H9 (cell line): ENCODE data around the gene PYGB. TPM values are rescaled to one million over a fixed set of nuclear protein-coding genes. Genes with fewer than 3 reads are reported as not detected.

Source experiments
- DNase-seq: peaks from one replicate; pipeline ENCODE4 v3.0.0-alpha.2; 2017
- H2AFZ ChIP-seq: one replicate; pipeline ENCODE4 v1.6.1; 2013; ENCODE audit warnings: mild to moderate bottlenecking, low read length, control low read depth, moderate library complexity
- H2AK5ac ChIP-seq: 2 replicates; pipeline ENCODE4 v1.6.1; 2013; ENCODE audit warnings: low read length, control low read depth, mixed read lengths; ENCODE audit not compliant: insufficient read length
- H2BK120ac ChIP-seq: one replicate; pipeline ENCODE4 v1.6.1; 2013; ENCODE audit warnings: low read depth, mild to moderate bottlenecking, low read length, control low read depth, inconsistent platforms; ENCODE audit not compliant: poor library complexity, severe bottlenecking
- H2BK12ac ChIP-seq: 2 replicates; pipeline ENCODE4 v1.6.1; 2013; ENCODE audit warnings: low read length, control low read depth, mixed read lengths, low read depth; ENCODE audit not compliant: insufficient read length
- H2BK15ac ChIP-seq: 2 replicates; pipeline ENCODE4 v1.6.1; 2013; ENCODE audit warnings: low read depth, low read length, control low read depth
- H2BK20ac ChIP-seq: one replicate; pipeline ENCODE4 v1.6.1; 2013; ENCODE audit warnings: low read depth, mild to moderate bottlenecking, low read length, control low read depth, inconsistent platforms; ENCODE audit not compliant: poor library complexity, severe bottlenecking
- H2BK5ac ChIP-seq: 2 replicates; pipeline ENCODE4 v1.6.1; 2013; ENCODE audit warnings: low read length, control low read depth, mixed read lengths; ENCODE audit not compliant: insufficient read length
- H3K14ac ChIP-seq: 2 replicates; pipeline ENCODE4 v1.6.1; 2013; ENCODE audit warnings: low read length, control low read depth; ENCODE audit not compliant: insufficient read depth
- H3K18ac ChIP-seq: 2 replicates; pipeline ENCODE4 v1.6.1; 2013; ENCODE audit warnings: low read depth, mild to moderate bottlenecking, mixed read lengths, low read length, control low read depth; ENCODE audit not compliant: insufficient read length
- H3K23ac ChIP-seq: 2 replicates; pipeline ENCODE4 v1.6.1; 2013; ENCODE audit warnings: low read length, control low read depth, mixed read lengths, low read depth; ENCODE audit not compliant: insufficient read length
- H3K23me2 ChIP-seq: 2 replicates; pipeline ENCODE4 v1.6.1; 2013; ENCODE audit warnings: low read depth, mild to moderate bottlenecking, mixed read lengths, low read length, control low read depth; ENCODE audit not compliant: insufficient read length, poor library complexity, severe bottlenecking
- H3K27ac ChIP-seq: 2 replicates; pipeline ENCODE4 v1.5.1; 2013; ENCODE audit warnings: low read length, control low read depth, mixed read lengths, low read depth; ENCODE audit not compliant: insufficient read length
- H3K27me3 ChIP-seq: 2 replicates; pipeline ENCODE4 v1.6.1; 2013; ENCODE audit warnings: low read length, control low read depth, inconsistent platforms; ENCODE audit not compliant: insufficient read depth
- H3K4ac ChIP-seq: 2 replicates; pipeline ENCODE4 v1.6.1; 2013; ENCODE audit warnings: low read depth, mild to moderate bottlenecking, control low read depth, inconsistent platforms, low read length, moderate library complexity
- H3K4me1 ChIP-seq: 2 replicates; pipeline ENCODE4 v1.6.1; 2013; ENCODE audit warnings: low read length, control low read depth, inconsistent platforms; ENCODE audit not compliant: insufficient read depth
- H3K4me2 ChIP-seq: 2 replicates; pipeline ENCODE4 v1.6.1; 2013; ENCODE audit warnings: low read length, control low read depth, mixed read lengths; ENCODE audit not compliant: insufficient read length, insufficient read depth
- H3K56ac ChIP-seq: 2 replicates; pipeline ENCODE4 v1.6.1; 2013; ENCODE audit warnings: low read depth, mild to moderate bottlenecking, mixed read lengths, low read length, control low read depth; ENCODE audit not compliant: insufficient read length
- H3K79me1 ChIP-seq: 2 replicates; pipeline ENCODE4 v1.6.1; 2013; ENCODE audit warnings: low read depth, mild to moderate bottlenecking, moderate library complexity, low read length, control low read depth, inconsistent platforms; ENCODE audit not compliant: insufficient read depth, poor library complexity, severe bottlenecking
- H3K79me2 ChIP-seq: 2 replicates; pipeline ENCODE4 v1.6.1; 2013; ENCODE audit warnings: low read length, control low read depth, inconsistent platforms; ENCODE audit not compliant: insufficient read depth
- H3K9ac ChIP-seq: 2 replicates; pipeline ENCODE4 v1.6.1; 2013; ENCODE audit warnings: low read length, control low read depth, mixed read lengths; ENCODE audit not compliant: insufficient read length; ENCODE audit errors: extremely low read depth
- H3K9me3 ChIP-seq: one replicate; pipeline ENCODE4 v1.6.1; 2013; ENCODE audit warnings: low read depth, low read length, inconsistent platforms; ENCODE audit not compliant: control insufficient read depth
- H3T11ph ChIP-seq: one replicate; pipeline ENCODE4 v1.6.1; 2013; ENCODE audit warnings: mild to moderate bottlenecking, low read length, control low read depth, inconsistent platforms
- H4K20me1 ChIP-seq: one replicate; pipeline ENCODE4 v1.6.1; 2013; ENCODE audit not compliant: control insufficient read depth, insufficient read length, insufficient read depth
- H4K5ac ChIP-seq: 2 replicates; pipeline ENCODE4 v1.6.1; 2013; ENCODE audit warnings: low read depth, mild to moderate bottlenecking, mixed read lengths, low read length, control low read depth; ENCODE audit not compliant: insufficient read length
- H4K8ac ChIP-seq: replicated peaks from 2 replicates; pipeline ENCODE4 v1.6.1; 2013; ENCODE audit warnings: low read length, control low read depth, mixed read lengths, low read depth; ENCODE audit not compliant: insufficient read length
- H4K91ac ChIP-seq: 2 replicates; pipeline ENCODE4 v1.6.1; 2013; ENCODE audit warnings: low read depth, mild to moderate bottlenecking, moderate library complexity, mixed read lengths, low read length, control low read depth; ENCODE audit not compliant: insufficient read length
- H3K27ac Mint-ChIP-seq, 3 experiments: 2 replicates in 2 of 3; 3 replicates in 1 of 3; pipeline ENCODE4 v1.8.0; 2020 to 2021; ENCODE audit warnings: mixed read lengths in 3 of 3, mild to moderate bottlenecking in 1 of 3, moderate library complexity in 1 of 3
- H3K27me3 Mint-ChIP-seq: 2 replicates; pipeline ENCODE4 v1.8.0; 2021; ENCODE audit warnings: low read depth, mild to moderate bottlenecking, moderate library complexity, mixed read lengths
- H3K36me3 Mint-ChIP-seq, 3 experiments: 2 replicates in 2 of 3; 3 replicates in 1 of 3; pipeline ENCODE4 v1.8.0; 2020 to 2021; ENCODE audit warnings: low read depth in 3 of 3, mixed read lengths in 3 of 3; ENCODE audit not compliant: insufficient read depth in 1 of 3
- H3K4me1 Mint-ChIP-seq, 2 experiments: 2 replicates each; pipeline ENCODE4 v1.8.0; 2020; ENCODE audit warnings: mixed read lengths in 2 of 2
- H3K4me3 Mint-ChIP-seq, 2 experiments: 2 replicates in 1 of 2; 3 replicates in 1 of 2; pipeline ENCODE4 v1.8.0; 2020 to 2021; ENCODE audit warnings: mild to moderate bottlenecking in 2 of 2, mixed read lengths in 2 of 2, moderate library complexity in 1 of 2
- H3K9me3 Mint-ChIP-seq, 2 experiments: 2 replicates in 1 of 2; 3 replicates in 1 of 2; pipeline ENCODE4 v1.8.0; 2020; ENCODE audit warnings: mild to moderate bottlenecking in 2 of 2, mixed read lengths in 2 of 2, moderate library complexity in 1 of 2
- CTCF ChIP-seq: fragments of 200-600 bp; sonication (generic); conservative IDR thresholded peaks from 3 replicates; pipeline ENCODE4 v1.8.0; 2021; ENCODE audit warnings: antibody characterized with exemption, mild to moderate bottlenecking
- WGBS: extraction: QIAGEN DNeasy Blood & Tissue Kit; methylation state at CpG from one replicate; pipeline ENCODE4 v1.1.7; 2013; ENCODE audit warnings: missing lambda C conversion rate, low lambda C conversion rate, mixed read lengths; ENCODE audit not compliant: insufficient read length; ENCODE audit errors: extremely low coverage; 5-methylcytosine and 5-hydroxymethylcytosine counted together
- total RNA-seq: library from RNA; stranded (reverse); gene quantifications from 2 replicates; pipeline ENCODE4 v1.2.1, GENCODE V29; 2021

Gene PYGB
- total RNA-seq, 1 experiment from 2014 or later, result 46.9 TPM

DNA sequence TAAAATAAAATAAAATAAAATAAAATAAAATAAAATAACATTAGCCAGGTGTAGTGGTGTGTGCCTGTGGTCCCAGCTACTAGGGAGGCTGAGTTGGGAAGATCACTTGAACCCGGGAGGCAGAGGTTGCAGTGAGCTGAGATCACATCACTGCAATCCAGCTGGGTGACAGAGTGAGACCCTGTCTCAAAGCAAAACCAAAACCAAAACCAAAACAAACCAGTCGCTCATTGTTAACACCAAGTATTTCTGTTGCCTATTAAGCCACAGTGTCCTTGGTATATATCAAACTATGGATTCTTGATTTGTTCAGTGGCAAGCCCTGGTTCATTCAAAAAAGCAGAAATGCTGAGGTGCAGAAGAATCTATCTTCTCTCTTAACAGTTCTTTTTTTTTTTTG is 65.7 kb downstream of the PYGB start:
- Histone ChIP-seq H3K56ac (no peak overlapping the region), H2AFZ (no peak overlapping the region), H2AK5ac (no peak overlapping the region), H3K27me3 (no peaks in the 10 kb centered on the region), H3K4me2 (no peak overlapping the region), H3K9me3 (no peaks in the 10 kb centered on the region), H3K23ac (no peak overlapping the region), H4K20me1 (no peaks in the 10 kb centered on the region), H3K4me1 (no peaks in the 10 kb centered on the region; the same call in 1 of the 2 replicates), H2BK5ac (no peak overlapping the region), H4K91ac (no peak overlapping the region), H3K79me2 (no peaks in the 10 kb centered on the region), H3K27ac (no peak overlapping the region), H3K9ac (no peak overlapping the region), H3K14ac (no peak overlapping the region), H3K4ac (no peak overlapping the region), H2BK20ac (no peak overlapping the region), H3K18ac (no peak overlapping the region), H2BK15ac (no peak overlapping the region), H3K79me1 (peaks cover 4% of the 10 kb centered on the region), H4K8ac (no peak overlapping the region), H2BK120ac (no peak overlapping the region), H4K5ac (no peak overlapping the region), H3K23me2 (no peaks in the 10 kb centered on the region), H3T11ph (no peak overlapping the region), H2BK12ac (no peak overlapping the region)
- no peak for DNase-seq
- Mint-ChIP-seq H3K4me1 (peaks cover 5 to 8% of the 10 kb centered on the region in 2 experiments), H3K27me3 (peaks cover 2% of the 10 kb centered on the region; the same call in 1 of the 2 replicates), H3K27ac (no peak overlapping the region), H3K36me3 (peaks cover 17 to 51% (median 24%) of the 10 kb centered on the region in 3 experiments), H3K4me3 (no peak overlapping the region), H3K9me3 (peaks cover 4 to 5% of the 10 kb centered on the region in 2 experiments; a peak in 4 of 5 replicates)
- no CpG with 5 or more reads among the region's 2 CpGs for WGBS
- TF ChIP-seq CTCF, result no peak
